Anterior cingulate cortex (tissue), 58 donors: Measurements from ENCODE around the gene RNASEL.
A peak's percentile ranks its signal among the peaks of the same experiment; 100 is the strongest.
"Not testable (repeated sequence)": the region's sequence is repeated elsewhere in the genome, so short reads cannot be mapped to it uniquely, and the experiment has no call there.

Experiments
- DNase-seq, 58 donors: peaks; one replicate each; lab custom pipeline; 2025; lab: John Stamatoyannopoulos, UW

The RNASEL gene

GRCh38 chr1:182569939-182570610 lies 19.0 kb downstream of the RNASEL start:
- no peak for DNase-seq

- DNase-seq: no peak
Measured at GRCh38 chr1:182568647-182569284, 20.3 kb downstream of the RNASEL start.

- DNase-seq: no peak
Measured at GRCh38 chr1:182567629-182568028, 21.4 kb downstream of the RNASEL start.

GRCh38 chr1:182565537-182565936 lies 23.5 kb downstream of the RNASEL start:
- no peak for DNase-seq

GRCh38 chr1:182564406-182565004 lies 24.6 kb downstream of the RNASEL start:
- DNase-seq: no peak

GRCh38 chr1:182563095-182563494 lies 26.0 kb downstream of the RNASEL start:
- DNase-seq: no peak

GRCh38 chr1:182561456-182561855 lies 27.6 kb downstream of the RNASEL start:
- DNase-seq: peak in 1 of 58 donors; percentile 4

GRCh38 chr1:182560392-182560984 lies 28.6 kb downstream of the RNASEL start:
- DNase-seq: no peak

- no peak for DNase-seq
Measured at GRCh38 chr1:182556279-182556678, 32.8 kb downstream of the RNASEL start.

GRCh38 chr1:182555493-182555892 lies 33.6 kb downstream of the RNASEL start:
- DNase-seq: no peak

GRCh38 chr1:182552527-182552926 lies 36.5 kb downstream of the RNASEL start:
- DNase-seq: no peak

GRCh38 chr1:182549811-182550210 lies 39.2 kb downstream of the RNASEL start:
- DNase-seq: no peak

GRCh38 chr1:182549346-182549745 lies 39.7 kb downstream of the RNASEL start:
- DNase-seq: no peak

- DNase-seq: no peak
Measured at GRCh38 chr1:182533896-182534295, 55.2 kb downstream of the RNASEL start.

GRCh38 chr1:182528206-182528605 lies 60.9 kb downstream of the RNASEL start:
- not testable (repeated sequence) for DNase-seq

GRCh38 chr1:182527680-182528079 lies 61.4 kb downstream of the RNASEL start:
- DNase-seq: no peak

- DNase-seq: no peak
Measured at GRCh38 chr1:182525342-182525741, 63.7 kb downstream of the RNASEL start.
